ENCODE data around the gene SORCS2. TPM values are rescaled to one million over a fixed set of nuclear protein-coding genes. Genes with fewer than 3 reads are reported as not detected.

SORCS2 gene
- total and polyA plus RNA-seq, 12 donors = 0.67 to 15.5 (median 1.3) TPM

GRCh38 chr4:7154351-7154981, 37.9 kb upstream of the SORCS2 start:
- TF ChIP-seq POLR2A (IDR thresholded peaks at IDR 0.05) = no peak
- TF ChIP-seq, protein P1, sequence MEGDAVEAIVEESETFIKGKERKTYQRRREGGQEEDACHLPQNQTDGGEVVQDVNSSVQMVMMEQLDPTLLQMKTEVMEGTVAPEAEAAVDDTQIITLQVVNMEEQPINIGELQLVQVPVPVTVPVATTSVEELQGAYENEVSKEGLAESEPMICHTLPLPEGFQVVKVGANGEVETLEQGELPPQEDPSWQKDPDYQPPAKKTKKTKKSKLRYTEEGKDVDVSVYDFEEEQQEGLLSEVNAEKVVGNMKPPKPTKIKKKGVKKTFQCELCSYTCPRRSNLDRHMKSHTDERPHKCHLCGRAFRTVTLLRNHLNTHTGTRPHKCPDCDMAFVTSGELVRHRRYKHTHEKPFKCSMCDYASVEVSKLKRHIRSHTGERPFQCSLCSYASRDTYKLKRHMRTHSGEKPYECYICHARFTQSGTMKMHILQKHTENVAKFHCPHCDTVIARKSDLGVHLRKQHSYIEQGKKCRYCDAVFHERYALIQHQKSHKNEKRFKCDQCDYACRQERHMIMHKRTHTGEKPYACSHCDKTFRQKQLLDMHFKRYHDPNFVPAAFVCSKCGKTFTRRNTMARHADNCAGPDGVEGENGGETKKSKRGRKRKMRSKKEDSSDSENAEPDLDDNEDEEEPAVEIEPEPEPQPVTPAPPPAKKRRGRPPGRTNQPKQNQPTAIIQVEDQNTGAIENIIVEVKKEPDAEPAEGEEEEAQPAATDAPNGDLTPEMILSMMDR (IDR thresholded peaks at IDR 0.05) = no peak
- Histone ChIP-seq H3K36me3 (replicated peaks in 1 of 2) (no peaks in the 10 kb centered on the region), H3K27me3 (no peaks in the 10 kb centered on the region), H3K4me3 (no peak overlapping the region), H3K4me1 (replicated peaks in 1 of 2) (peaks cover 7 to 17% of the 10 kb centered on the region in 2 donors), H3K9me3 (replicated peaks in 1 of 3) (no peaks in the 10 kb centered on the region), H3K27ac (peak overlapping the region in 1 of 5 donors; percentile 81)
- DNase-seq = peak in 1 of 7 donors; percentile 6
- 81 to 94% (median 89%) methylated on average over 11 to 18 of the region's 18 CpGs for WGBS, 4 donors
- intact Hi-C loops (cut with DNase I) = no loop called here

- no peaks in the 10 kb centered on the region for H3K36me3 ChIP-seq (replicated peaks in 1 of 2)
- TF ChIP-seq, protein P1 (IDR thresholded peaks at IDR 0.05) = no peak
- TF ChIP-seq POLR2A (IDR thresholded peaks at IDR 0.05) = no peak
- H3K27ac ChIP-seq = peak overlapping the region in 3 of 5 donors; percentile 44 to 81 (median 49)
- peak in 6 of 7 donors; percentile 48 to 66 (median 60) for DNase-seq
- H3K4me3 ChIP-seq = no peak overlapping the region
- intact Hi-C loops (cut with DNase I) = no loop called here
- WGBS, 4 donors = 30 to 59% (median 45%) methylated on average over 19 of the region's 19 CpGs
- no peaks in the 10 kb centered on the region for H3K9me3 ChIP-seq (replicated peaks in 1 of 3)
- H3K4me1 ChIP-seq (replicated peaks in 1 of 2) = peaks cover 7 to 17% of the 10 kb centered on the region in 2 donors
- H3K27me3 ChIP-seq = no peaks in the 10 kb centered on the region
Measured at GRCh38 chr4:7155590-7156071, 36.7 kb upstream of the SORCS2 start.

GRCh38 chr4:7156328-7156727, 36.0 kb upstream of the SORCS2 start:
- peak in 1 of 7 donors; percentile 4 for DNase-seq
- TF ChIP-seq POLR2A (IDR thresholded peaks at IDR 0.05) = no peak
- TF ChIP-seq, protein P1 (IDR thresholded peaks at IDR 0.05) = no peak
- H3K27me3 ChIP-seq = no peaks in the 10 kb centered on the region
- H3K4me3 ChIP-seq = no peak overlapping the region
- H3K27ac ChIP-seq = peak overlapping the region in 3 of 5 donors; percentile 17 to 81 (median 44)
- no peaks in the 10 kb centered on the region for H3K36me3 ChIP-seq (replicated peaks in 1 of 2)
- intact Hi-C loops (cut with DNase I) = no loop called here
- H3K9me3 ChIP-seq (replicated peaks in 1 of 3) = no peaks in the 10 kb centered on the region
- H3K4me1 ChIP-seq (replicated peaks in 1 of 2) = peaks cover 7 to 17% of the 10 kb centered on the region in 2 donors
- 30 to 42% (median 37%) methylated on average over 12 of the region's 12 CpGs for WGBS, 4 donors

GRCh38 chr4:7156761-7157488, 35.4 kb upstream of the SORCS2 start:
- no peaks in the 10 kb centered on the region for H3K27me3 ChIP-seq
- no peaks in the 10 kb centered on the region for H3K9me3 ChIP-seq (replicated peaks in 1 of 3)
- intact Hi-C loops (cut with DNase I) = no loop called here
- TF ChIP-seq POLR2A (IDR thresholded peaks at IDR 0.05) = no peak
- TF ChIP-seq, protein P1 (IDR thresholded peaks at IDR 0.05) = peak in 5 of 6 experiments; percentile 16 to 56 (median 47)
- H3K4me1 ChIP-seq (replicated peaks in 1 of 2) = peaks cover 7 to 17% of the 10 kb centered on the region in 2 donors
- WGBS, 4 donors = 68 to 78% (median 74%) methylated on average over 10 to 12 of the region's 12 CpGs
- peak in 3 of 7 donors; percentile 20 to 38 (median 34) for DNase-seq
- no peaks in the 10 kb centered on the region for H3K36me3 ChIP-seq (replicated peaks in 1 of 2)
- H3K4me3 ChIP-seq = no peak overlapping the region
- H3K27ac ChIP-seq = peak overlapping the region in 2 of 5 donors; percentile 17 to 81
